Body of pancreas (tissue), 4 donors: ENCODE results near the gene SIGLEC11.

Experiments used
- CTCF ChIP-seq, 7 experiments: fragments of 450-650 bp in 4 of 7; fragments of 200-600 bp in 3 of 7; sonication (generic) in 3 of 7; IDR thresholded peaks; one replicate each; pipeline ENCODE4 v1.5.1; 2016 to 2019; ENCODE audit warnings: antibody characterized with exemption in 7 of 7
- POLR2A ChIP-seq, 3 donors: fragments of 450-650 bp; IDR thresholded peaks; one replicate each; pipeline ENCODE4 v1.6.1; 2016; ENCODE audit warnings: antibody characterized with exemption in 3 of 3, mild to moderate bottlenecking in 2 of 3

- TF ChIP-seq CTCF (IDR thresholded peaks at IDR 0.05) (no peak), POLR2A (IDR thresholded peaks at IDR 0.05) (no peak)
These were observed 21.1 kb downstream of the SIGLEC11 start for GRCh38 chr19:49939721-49940481.
